Upper lobe of left lung (tissue), 4 donors: ENCODE data around the gene ZNF783.
"Not testable (repeated sequence)": the region's sequence is repeated elsewhere in the genome, so short reads cannot be mapped to it uniquely, and the experiment has no call there.

Experiments used
- POLR2A ChIP-seq, 4 donors: fragments of 450-650 bp; IDR thresholded peaks; one replicate each; pipeline ENCODE4 v1.5.1; 2016 to 2017; ENCODE audit warnings: antibody characterized with exemption in 4 of 4, mild to moderate bottlenecking in 2 of 4
- POLR2AphosphoS5 ChIP-seq, 2 donors: sonication (generic); formaldehyde crosslinking; IDR thresholded peaks; one replicate each; pipeline ENCODE4 v1.5.1; 2017; ENCODE audit warnings: antibody characterized with exemption in 2 of 2

- not testable (repeated sequence) for TF ChIP-seq POLR2A, POLR2AphosphoS5 (IDR thresholded peaks at IDR 0.05)
These were observed 35.6 kb upstream of the ZNF783 start for GRCh38 chr7:149226366-149226765.
